ENCODE measurements around the gene TXNDC15. TPM values are rescaled to one million over a fixed set of nuclear protein-coding genes. Genes with fewer than 3 reads are reported as not detected.

Gene TXNDC15
- polyA plus RNA-seq, 1 donor from 2014 or later: 14.2 TPM

DNA sequence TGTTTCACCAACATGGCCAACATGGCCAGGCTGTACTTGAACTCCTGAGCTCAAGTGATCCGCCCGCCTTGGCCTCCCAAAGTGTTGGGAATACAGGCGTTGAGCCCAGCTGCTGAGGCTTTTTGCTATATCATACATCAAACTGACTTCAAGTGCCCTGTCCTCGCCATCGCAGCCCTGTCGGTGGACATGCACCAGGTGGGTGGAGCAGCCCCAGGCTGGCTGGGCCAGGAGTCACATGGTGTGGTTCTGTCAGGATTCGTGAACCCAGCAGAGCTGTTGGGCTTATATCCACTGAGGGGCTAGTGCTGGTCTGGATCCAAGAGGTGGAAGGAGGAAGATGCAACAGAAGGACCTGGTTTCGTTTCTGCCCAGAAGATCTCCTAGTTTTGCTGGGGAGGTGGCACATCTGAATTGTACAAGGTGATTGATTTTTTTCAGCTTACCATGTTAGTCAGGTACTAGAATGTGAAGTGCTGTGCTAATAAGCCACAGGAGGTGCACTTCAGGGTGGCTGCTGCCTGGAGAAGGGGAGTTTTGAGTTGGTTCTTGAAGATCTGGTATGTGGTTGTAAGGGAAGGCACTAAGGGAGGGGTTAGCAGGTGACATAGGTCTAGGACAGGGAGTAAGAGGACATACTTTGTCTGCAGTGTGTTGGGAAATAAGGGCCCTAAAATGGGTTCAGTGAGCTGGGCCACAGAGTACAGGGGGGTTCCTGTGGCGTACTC lies 46.8 kb downstream of the TXNDC15 start:
- Mint-ChIP-seq H3K9me3 (no peaks in the 10 kb centered on the region), H3K4me1 (peaks cover 0 to 3% (median 2%) of the 10 kb centered on the region in 3 donors), H3K36me3 (peaks cover 10% of the 10 kb centered on the region), H3K27me3 (no peaks in the 10 kb centered on the region), H3K27ac (no peak overlapping the region), H3K4me3 (no peak overlapping the region)

DNA sequence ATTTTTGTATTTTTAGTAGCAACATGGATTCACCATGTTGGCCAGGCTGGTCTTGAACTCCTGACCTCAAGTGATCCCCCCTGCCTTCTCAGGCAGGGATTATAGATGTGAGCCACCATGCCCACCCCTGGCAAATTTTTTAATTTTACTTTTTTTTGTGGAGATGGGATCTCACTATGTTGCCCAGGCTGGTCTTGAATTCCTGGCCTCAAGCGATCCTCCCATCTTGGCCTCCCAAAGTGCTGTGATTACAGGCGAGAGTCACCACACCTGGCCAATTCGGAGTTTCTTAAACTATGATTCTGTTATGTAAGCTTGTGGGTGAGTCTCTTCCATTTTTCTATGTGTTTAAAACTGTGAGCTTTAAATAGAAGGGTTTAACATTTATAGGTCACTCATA lies 58.3 kb downstream of the TXNDC15 start:
- Mint-ChIP-seq H3K9me3 (no peaks in the 10 kb centered on the region), H3K27me3 (no peaks in the 10 kb centered on the region), H3K4me1 (no peaks in the 10 kb centered on the region), H3K4me3 (no peak overlapping the region), H3K36me3 (peaks cover 9% of the 10 kb centered on the region), H3K27ac (no peak overlapping the region)

DNA sequence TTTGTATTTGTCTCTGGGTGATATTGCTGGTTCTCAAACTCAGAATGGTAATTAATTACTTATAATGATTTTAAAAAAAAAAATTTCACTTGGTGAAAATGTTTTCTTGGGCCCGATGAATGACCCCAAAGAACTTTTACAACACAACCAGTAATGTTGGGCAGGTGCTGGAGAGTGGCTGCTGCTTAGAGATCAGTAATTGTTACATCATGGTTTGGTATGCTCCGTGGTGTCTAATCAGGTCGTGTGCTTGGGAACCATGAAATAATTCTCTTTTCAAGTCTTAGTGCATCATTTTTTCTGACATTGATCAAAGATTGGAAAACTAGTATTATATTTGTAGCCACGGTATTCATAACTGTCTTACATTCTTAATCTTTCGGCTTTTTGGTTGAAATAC lies 60.0 kb downstream of the TXNDC15 start:
- Mint-ChIP-seq H3K27ac (no peak overlapping the region), H3K27me3 (no peaks in the 10 kb centered on the region), H3K9me3 (no peaks in the 10 kb centered on the region), H3K36me3 (peaks cover 8% of the 10 kb centered on the region), H3K4me3 (no peak overlapping the region), H3K4me1 (no peaks in the 10 kb centered on the region)

DNA sequence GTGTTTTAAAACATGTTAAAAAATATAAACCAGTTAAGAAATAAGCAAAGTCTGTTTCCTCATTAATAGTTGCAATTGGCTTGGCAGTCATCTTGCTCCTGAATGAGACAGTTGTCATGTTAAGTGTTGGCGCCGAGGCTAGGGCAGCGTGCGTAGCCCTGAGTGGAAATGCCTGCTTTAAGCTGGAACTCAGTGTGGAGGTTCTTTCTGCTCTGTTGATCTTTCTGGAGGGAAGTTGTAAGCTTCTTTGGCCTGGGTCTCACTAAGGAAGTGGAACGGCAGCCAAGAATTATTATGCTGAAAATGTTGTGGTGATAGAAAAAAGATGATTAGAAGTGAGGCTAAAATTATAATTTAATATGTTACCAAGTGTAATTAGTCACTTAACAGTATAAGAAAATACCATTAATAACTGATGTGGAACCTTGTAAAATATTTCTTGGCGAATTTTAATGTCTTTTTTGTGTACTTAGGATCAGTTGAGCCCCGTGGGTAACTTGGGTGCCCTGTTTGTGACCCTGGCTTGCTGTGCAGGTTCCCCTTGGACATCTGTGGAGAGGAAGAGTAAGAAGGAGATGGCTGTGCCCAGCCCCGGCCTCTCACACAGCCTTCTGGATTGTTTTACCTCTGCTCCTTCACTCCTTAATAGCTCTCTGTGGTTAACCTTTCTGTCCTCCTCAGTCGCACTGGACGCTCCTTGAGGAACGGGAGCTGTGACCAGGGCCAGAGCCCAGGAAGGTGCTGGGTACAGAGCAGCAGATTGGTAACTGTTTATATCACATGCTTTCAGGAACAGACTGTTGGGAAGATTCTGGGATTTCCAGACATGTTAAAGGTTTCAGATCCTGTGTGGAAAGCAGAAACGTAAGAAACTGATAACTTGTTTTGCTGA lies 61.8 kb downstream of the TXNDC15 start:
- H3K9me3 Mint-ChIP-seq: no peaks in the 10 kb centered on the region
- no peak overlapping the region for H3K27ac Mint-ChIP-seq
- H3K4me1 Mint-ChIP-seq: no peaks in the 10 kb centered on the region
- H3K27me3 Mint-ChIP-seq: no peaks in the 10 kb centered on the region
- no peak overlapping the region for H3K4me3 Mint-ChIP-seq
- H3K36me3 Mint-ChIP-seq: peaks cover 9% of the 10 kb centered on the region

DNA sequence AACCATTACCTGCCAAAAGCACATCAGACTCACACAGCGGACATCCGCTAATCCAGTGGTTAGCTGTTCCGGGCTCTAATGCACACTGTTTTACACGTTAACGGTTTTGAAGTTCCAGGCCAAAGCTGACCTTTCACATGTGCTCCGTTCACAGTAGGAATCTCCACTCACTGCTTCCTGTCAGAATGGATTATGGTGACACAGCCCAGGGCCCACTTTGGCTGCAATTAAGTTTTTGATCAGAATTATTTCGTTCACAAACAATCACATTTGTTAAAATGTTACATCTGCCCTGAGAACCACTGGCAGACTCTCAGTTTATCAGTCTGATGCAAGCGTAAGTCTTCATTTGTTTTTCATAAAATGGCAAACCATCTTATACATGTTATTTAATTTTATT lies 63.4 kb downstream of the TXNDC15 start:
- H3K4me1 Mint-ChIP-seq: no peaks in the 10 kb centered on the region

DNA sequence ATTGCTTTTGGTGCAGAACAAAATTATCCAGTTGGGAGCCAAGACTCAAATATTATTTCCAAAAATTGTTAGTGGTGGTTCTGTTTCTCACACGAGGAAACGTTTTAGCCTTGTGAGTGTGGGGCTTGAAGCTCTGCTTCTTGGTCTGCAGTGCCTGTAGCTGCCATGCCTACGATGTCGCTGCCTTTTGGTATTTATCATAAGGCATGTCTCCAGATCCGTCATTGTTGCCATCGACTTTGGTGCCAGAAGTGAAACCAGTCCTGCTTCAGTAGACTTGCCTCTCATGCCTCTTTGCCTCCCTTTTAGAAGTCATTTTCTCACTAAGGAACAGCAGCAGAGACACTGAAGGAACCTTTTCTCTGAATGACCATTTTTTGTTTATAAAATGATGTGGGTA lies 63.9 kb downstream of the TXNDC15 start:
- no peak overlapping the region for H3K27ac Mint-ChIP-seq
- H3K36me3 Mint-ChIP-seq: peaks cover 5% of the 10 kb centered on the region
- no peaks in the 10 kb centered on the region for H3K9me3 Mint-ChIP-seq
- H3K4me1 Mint-ChIP-seq: no peaks in the 10 kb centered on the region
- no peaks in the 10 kb centered on the region for H3K27me3 Mint-ChIP-seq
- H3K4me3 Mint-ChIP-seq: no peak overlapping the region

More for the DNA sequence above, 63.4 kb downstream of the TXNDC15 start:
- H3K36me3 Mint-ChIP-seq: peaks cover 5% of the 10 kb centered on the region
- no peak overlapping the region for H3K4me3 Mint-ChIP-seq
- H3K27ac Mint-ChIP-seq: no peak overlapping the region
- H3K9me3 Mint-ChIP-seq: no peaks in the 10 kb centered on the region
- H3K27me3 Mint-ChIP-seq: no peaks in the 10 kb centered on the region

DNA sequence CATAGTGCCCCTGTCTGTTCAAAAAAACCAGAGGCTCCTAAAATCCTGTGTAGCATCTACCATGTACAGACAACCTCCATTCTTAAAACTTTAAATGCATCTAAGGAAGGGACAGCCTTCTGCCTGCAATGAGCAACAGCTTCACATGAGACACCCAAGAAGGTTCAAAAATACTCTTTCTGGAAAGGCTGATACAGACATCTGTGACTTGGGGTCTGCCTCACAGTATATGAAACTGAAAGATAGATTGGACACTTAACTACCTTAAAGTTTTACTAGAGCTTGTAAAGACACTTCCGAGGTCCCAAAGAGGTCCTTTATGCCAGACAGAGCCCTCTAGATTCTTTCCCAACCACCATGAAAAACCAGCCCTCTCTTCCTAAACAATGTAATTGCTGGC lies 65.3 kb downstream of the TXNDC15 start:
- H3K27me3 Mint-ChIP-seq: no peaks in the 10 kb centered on the region
- no peak overlapping the region for H3K27ac Mint-ChIP-seq
- no peaks in the 10 kb centered on the region for H3K4me1 Mint-ChIP-seq
- H3K9me3 Mint-ChIP-seq: no peaks in the 10 kb centered on the region
- no peak overlapping the region for H3K4me3 Mint-ChIP-seq
- H3K36me3 Mint-ChIP-seq: peaks cover 5% of the 10 kb centered on the region

DNA sequence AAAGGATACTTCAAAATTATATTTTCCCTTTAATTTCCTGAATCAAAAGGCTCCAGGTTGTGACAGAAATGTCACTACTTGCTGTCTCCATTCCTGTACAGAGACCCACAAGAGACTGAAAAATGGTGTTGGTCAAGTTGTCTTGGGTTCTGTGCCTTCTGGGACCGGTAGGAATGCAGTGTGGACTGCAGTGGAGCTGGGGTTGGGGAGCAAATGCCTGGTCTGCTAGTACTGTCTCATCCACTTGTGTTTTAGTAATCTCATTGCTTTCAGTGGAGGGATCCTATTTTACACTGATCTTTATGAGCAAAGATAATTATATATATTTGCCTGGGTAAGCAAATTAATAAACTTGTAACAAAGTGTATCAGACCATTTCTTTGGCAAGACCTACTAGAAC lies 69.4 kb downstream of the TXNDC15 start:
- Mint-ChIP-seq H3K27me3 (no peaks in the 10 kb centered on the region), H3K9me3 (no peaks in the 10 kb centered on the region), H3K4me1 (no peaks in the 10 kb centered on the region), H3K36me3 (peaks cover 5% of the 10 kb centered on the region), H3K27ac (no peak overlapping the region), H3K4me3 (no peak overlapping the region)

DNA sequence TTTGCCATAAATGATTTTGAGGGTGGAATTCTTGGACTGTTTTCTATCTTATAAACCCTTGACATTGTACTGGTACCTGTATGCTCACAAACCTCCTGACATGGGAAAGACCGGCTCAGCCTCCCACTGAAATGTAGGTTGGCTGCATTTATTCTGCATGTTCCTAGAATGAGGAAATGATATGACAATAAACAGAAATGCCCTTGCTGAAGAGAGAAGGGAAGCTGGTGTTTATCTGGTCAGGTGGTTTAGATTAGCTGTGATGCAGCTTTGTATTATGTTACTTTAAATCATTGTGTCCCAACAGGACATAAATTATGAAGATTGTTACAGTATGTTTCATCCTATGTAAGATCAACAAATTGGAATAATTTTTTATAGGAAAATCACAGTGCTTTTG lies 70.5 kb downstream of the TXNDC15 start:
- no peaks in the 10 kb centered on the region for H3K4me1 Mint-ChIP-seq
- no peak overlapping the region for H3K4me3 Mint-ChIP-seq
- H3K36me3 Mint-ChIP-seq: peaks cover under 1% of the 10 kb centered on the region

DNA sequence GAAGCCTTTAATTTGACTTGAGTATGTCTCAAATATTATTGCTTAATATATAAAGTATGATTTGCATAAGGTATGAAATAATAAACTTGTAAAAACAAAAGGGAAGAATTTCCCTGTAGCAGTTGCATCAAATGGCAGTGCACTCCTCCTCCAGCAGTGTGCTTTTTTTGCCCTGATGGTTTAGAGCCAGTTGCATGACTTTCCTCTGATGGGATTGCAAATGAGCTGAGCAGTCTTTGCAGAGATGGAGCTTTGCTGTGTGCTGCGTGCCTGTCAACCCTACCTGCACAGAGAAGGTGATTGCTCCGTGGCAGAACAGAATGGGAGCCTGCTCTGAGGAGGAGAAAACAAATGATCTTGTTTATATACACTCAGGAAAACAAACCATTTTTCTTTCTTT lies 70.9 kb downstream of the TXNDC15 start:
- no peaks in the 10 kb centered on the region for H3K36me3 Mint-ChIP-seq
- no peak overlapping the region for H3K4me3 Mint-ChIP-seq
- no peaks in the 10 kb centered on the region for H3K9me3 Mint-ChIP-seq
- H3K4me1 Mint-ChIP-seq: no peaks in the 10 kb centered on the region
- H3K27ac Mint-ChIP-seq: no peak overlapping the region
- H3K27me3 Mint-ChIP-seq: no peaks in the 10 kb centered on the region

More for the DNA sequence above, 70.5 kb downstream of the TXNDC15 start:
- Mint-ChIP-seq H3K9me3 (no peaks in the 10 kb centered on the region), H3K27me3 (no peaks in the 10 kb centered on the region), H3K27ac (no peak overlapping the region)

DNA sequence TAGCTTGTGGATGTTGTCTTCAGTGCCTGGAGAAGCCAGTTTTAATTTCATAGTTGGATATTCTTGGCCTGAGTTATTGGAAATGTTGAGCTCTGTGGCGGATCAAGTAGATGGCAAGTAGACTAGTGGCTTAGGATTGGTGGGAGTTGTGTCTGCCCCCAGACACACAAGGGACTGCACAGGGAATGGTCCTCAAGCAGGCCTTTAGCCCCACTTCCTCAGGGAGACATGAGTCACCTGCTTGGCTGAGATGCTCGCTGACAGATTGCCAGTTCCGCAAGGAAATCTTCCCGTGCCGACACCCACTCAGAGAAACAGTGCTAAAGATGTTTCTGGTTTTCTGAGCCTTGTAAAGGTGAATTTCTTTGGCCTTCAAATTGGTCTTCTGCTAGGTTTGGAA lies 74.7 kb downstream of the TXNDC15 start:
- no peaks in the 10 kb centered on the region for H3K4me1 Mint-ChIP-seq
- peaks cover 10% of the 10 kb centered on the region for H3K36me3 Mint-ChIP-seq
- H3K4me3 Mint-ChIP-seq: no peak overlapping the region
- no peak overlapping the region for H3K27ac Mint-ChIP-seq
- no peaks in the 10 kb centered on the region for H3K9me3 Mint-ChIP-seq
- no peaks in the 10 kb centered on the region for H3K27me3 Mint-ChIP-seq

DNA sequence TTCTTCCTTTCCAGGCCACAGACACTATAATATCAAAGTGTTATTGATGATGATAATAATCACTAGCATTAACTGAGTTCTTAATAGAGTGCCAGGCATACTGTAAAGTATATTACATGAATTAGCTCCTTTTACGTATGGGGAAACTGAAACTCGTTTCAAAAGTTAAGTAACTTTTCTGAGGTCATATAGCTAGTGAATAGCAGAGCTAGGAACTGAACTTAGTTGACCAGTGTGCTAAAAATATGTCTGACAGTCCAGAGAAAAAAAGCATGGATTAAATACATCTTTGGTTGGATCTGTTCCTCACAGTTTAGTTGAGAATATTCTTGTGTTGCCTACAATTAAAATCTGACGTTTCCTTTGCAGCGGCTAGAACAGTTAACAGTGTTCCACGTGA lies 75.1 kb downstream of the TXNDC15 start:
- Mint-ChIP-seq H3K36me3 (peaks cover 12% of the 10 kb centered on the region), H3K9me3 (no peaks in the 10 kb centered on the region), H3K27ac (no peak overlapping the region), H3K4me1 (no peaks in the 10 kb centered on the region), H3K27me3 (no peaks in the 10 kb centered on the region), H3K4me3 (no peak overlapping the region)

Other genes starting within 250 kb of the TXNDC15 start
- gene SAR1B, start 241.5 kb upstream of the TXNDC15 start, polyA plus RNA-seq: 29.0 TPM
- gene SEC24A, start 225.6 kb upstream of the TXNDC15 start, polyA plus RNA-seq: 9.1 TPM
- 37.0 TPM for gene CAMLG, start 135.8 kb upstream of the TXNDC15 start, polyA plus RNA-seq
- 24.2 TPM for gene DDX46, start 115.6 kb upstream of the TXNDC15 start, polyA plus RNA-seq
- gene C5orf24, start 28.4 kb upstream of the TXNDC15 start, polyA plus RNA-seq: 9.4 TPM
- gene PCBD2, start 30.8 kb downstream of the TXNDC15 start, polyA plus RNA-seq: 13.9 TPM
- not detected for gene CATSPER3, start 93.5 kb downstream of the TXNDC15 start, polyA plus RNA-seq
- gene PITX1, start 159.9 kb downstream of the TXNDC15 start, polyA plus RNA-seq: 0.38 TPM